Stimulated activated CD4-positive, alpha-beta T cell treated with anti-CD3 and anti-CD28 coated beads, TNF-alpha, amount 100 ng/mL, for 1 hour (primary cell): ENCODE results near the gene ZNF423.

Source experiments
- DNase-seq, 3 donors: peaks; one replicate each; pipeline ENCODE4 v3.0.0-alpha.2; 2020; ENCODE audit warnings: low read depth in 3 of 3, low spot score in 1 of 3

ZNF423 gene

GRCh38 chr16:49756775-49757558, 98.9 kb downstream of the ZNF423 start:
- no peak for DNase-seq

DNA sequence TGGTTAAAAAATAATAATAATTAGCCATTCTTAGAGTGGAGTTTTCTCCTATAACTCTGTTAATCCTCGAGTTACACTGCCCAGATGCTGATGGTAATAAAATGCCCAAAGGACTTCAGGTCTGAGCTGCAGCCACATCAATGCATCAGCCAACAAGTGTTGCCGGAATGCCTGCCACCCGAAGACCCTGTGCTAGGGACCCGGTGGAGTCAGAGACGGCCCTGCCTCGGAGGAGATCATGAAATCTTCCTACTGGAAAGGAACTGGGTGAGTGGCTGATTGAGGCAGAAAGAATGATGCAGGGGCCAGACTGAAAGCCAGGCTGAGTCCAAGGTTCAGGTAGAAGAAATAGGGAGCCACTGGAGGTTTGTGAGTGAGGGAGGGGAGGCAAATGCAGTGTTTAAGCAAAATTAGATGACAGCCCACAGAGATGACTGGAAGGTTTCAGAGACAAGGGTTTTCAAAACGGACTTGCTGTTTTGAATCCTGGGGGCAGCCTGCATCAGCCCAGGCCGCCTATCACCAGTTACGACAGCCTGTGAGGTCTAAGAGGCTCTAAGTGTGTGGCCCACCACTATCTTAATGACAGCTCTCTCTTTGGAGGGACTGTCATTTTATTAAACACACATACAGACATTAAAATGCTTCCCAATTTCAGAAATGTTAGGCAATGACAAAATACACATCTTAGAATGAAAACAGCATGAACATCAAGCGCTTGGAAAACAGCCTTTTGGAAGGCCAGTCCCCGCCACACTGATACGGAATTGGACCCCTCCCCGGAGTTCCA, 100.0 kb downstream of the ZNF423 start:
- DNase-seq = no peak

DNA sequence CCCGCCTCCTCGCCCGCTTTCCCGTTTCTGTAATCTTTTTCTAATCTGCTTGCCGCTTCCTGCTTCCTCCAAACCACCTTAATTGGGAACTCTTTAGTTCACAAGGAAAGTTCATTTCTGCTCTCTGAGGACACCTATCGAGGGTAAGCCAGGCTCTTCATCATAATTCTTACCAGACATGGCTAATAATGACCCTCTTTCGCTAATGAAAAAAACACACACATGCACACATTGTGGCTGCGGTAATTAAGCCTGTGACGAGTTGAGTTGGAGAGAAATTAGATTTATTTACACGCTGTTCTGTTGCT, 100.6 kb downstream of the ZNF423 start:
- DNase-seq = no peak

- no peak for DNase-seq
Observed at GRCh38 chr16:49754495-49755312, 101.2 kb downstream of the ZNF423 start.

GRCh38 chr16:49750341-49751000, 105.4 kb downstream of the ZNF423 start:
- no peak for DNase-seq

DNA sequence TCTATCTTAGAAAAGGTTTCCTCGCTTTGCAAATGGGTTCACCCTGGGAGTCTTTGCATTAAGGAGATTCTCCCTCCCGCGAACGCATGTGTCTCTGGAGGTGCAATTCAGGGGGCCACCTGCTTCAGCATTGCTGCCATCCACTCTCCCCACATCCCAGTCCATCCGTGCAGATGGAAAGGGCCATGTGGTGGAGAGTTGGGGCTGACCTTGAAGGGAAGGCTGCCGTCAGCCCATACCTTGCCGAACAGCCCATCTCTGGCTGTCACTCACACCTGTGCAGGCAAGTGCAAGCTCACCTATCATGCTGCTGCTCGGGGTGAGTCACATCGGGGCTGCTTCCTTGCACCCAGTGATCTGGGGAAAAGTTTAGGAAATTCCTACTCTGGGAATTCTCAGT, 106.1 kb downstream of the ZNF423 start:
- no peak for DNase-seq

GRCh38 chr16:49748322-49748721, 107.6 kb downstream of the ZNF423 start:
- DNase-seq = no peak

DNA sequence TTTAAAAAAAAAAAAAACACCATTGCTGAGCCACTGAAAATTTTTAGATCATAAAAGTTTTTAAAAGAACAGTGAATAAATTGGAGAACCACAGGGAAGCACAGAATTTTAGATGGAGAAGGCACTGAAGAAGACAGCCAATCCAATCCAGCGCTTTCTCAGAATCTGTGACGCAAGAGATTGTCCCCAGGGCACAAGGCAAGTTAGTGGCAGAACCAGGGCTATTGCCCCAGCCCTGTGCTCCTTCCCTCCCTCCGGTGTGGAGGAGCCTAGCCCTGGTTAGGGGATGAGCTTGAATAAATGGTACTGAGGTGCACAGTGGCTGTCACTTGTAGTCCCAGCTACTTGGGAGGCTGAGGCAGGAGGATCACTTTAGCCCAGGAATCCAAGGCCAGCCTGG, 108.3 kb downstream of the ZNF423 start:
- DNase-seq = no peak

DNA sequence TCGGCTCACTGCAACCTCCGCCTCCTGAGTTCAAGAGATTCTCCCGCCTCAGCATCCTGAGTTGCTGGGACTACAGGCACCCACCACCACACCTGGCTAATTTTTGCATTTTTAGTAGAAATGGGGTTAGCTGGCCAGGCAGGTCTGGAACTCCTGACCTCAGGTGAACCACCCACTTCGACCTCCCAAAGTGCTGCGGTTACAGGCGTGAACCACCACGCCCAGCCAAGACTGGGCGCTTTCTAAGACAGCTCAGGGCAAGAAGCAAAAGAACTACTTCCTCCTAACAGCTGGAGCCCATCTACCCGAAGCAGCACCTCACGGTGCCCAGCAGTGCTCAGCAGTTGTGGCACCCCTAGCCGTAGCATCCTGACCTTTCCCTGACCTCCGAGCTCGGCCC, 109.4 kb downstream of the ZNF423 start:
- no peak for DNase-seq

DNA sequence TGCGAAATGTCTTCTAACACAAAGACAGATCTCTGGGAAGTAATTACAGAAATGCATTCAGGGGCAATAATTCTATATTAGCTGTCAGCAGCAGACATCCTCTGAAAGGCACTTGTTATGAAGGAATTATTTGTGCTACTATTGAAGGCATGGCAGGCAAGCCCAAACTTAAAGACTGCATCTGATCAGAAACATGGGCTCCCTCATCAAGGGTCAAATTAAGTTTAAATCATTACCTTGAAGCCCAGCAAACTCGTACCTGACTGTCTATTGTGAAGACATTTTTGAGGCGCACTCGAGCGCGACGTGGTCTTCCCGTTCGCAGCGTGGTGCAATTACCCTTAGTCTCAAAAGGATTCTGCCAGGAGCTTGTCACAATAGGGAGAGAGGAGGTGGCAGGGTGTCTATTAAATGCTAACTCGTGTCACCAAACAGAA, 110.6 kb downstream of the ZNF423 start:
- no peak for DNase-seq

- no peak for DNase-seq
Observed at GRCh38 chr16:49744244-49745220, 111.4 kb downstream of the ZNF423 start.

- no peak for DNase-seq
Observed at GRCh38 chr16:49743658-49744057, 112.3 kb downstream of the ZNF423 start.

GRCh38 chr16:49743203-49743464, 112.8 kb downstream of the ZNF423 start:
- DNase-seq = no peak

GRCh38 chr16:49742428-49743202, 113.3 kb downstream of the ZNF423 start:
- no peak for DNase-seq

DNA sequence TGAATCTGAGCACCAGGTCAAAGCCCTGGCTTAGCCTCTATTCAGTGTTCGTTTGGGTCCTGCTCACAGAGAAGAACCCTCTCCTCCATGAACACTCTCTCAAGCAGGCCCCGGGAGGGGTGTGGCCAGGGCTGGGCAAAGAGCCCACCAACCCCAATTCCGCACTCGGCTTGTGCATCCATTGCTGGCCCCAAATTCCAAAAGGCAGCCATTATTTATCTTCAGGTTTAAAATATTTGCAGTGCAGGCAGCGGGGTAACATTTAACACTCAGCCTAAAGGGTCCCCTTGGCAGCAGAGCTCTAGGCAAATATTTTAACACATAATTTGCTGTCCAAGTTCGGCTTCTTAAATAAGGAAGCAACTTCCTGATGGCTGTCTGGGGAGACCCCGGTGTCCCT, 115.7 kb downstream of the ZNF423 start:
- DNase-seq = no peak

GRCh38 chr16:49739381-49739780, 116.5 kb downstream of the ZNF423 start:
- DNase-seq = no peak

- no peak for DNase-seq
Observed at GRCh38 chr16:49738832-49739231, 117.1 kb downstream of the ZNF423 start.

DNA sequence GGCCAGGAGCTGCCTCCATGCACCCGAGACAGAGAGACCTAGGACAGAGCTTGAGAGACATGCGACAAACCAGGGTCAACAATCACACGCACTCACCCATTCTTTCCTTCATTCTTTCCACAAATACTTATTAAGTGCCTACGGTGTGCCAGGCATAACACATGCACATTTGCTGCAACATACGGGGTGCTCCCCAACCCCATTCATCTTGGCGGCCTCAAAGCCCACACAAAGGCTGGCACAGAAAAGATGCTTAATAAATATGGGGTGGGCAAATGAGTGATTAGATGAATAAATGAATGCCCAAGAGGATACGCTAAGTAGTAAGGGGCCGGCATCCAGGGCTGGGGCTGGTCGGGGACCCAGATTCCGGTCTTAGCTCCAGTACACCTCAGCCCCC, 117.9 kb downstream of the ZNF423 start:
- no peak for DNase-seq

DNA sequence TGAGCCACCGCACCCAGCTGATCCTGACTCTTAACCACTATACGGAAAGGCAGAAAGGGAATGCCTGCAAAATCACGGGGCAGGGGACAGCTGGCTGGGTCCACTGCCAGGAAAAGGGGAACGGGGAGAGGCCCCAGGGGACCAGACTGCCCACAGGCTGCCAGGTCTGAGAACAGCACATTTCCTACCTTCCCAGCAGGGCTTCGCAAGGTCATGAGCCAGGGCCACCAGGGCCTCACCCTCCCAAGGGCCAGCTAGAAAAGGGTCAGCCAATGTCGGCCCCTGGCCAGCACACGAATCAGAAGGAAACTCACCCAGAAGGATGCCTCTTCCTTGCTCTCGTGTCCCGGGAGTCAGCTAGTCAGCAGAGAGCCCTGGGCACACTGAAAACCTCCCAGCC, 118.4 kb downstream of the ZNF423 start:
- no peak for DNase-seq

DNA sequence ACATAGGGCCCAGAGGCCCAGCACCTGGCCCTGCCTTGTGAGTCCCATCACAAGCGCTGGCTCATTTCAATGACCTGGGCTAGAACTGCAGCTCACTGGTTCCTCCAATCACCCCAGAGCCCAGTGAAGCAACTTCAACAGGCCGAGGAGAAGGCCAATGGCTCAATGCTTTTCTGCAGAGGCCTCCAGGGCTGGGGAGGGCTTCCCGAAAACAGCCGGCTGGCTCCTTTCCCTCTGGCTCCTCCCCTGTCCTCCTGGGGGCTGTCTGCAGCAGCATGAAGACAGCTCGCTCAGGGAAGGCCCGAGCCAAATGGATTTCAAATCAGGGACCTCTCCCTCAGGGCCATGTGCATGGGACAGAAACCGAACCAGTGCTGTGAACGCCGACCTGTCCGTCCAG, 121.6 kb downstream of the ZNF423 start:
- DNase-seq = no peak
